Measurements from ENCODE around the gene ZNF445.
"Not testable (repeated sequence)": the region's sequence is repeated elsewhere in the genome, so short reads cannot be mapped to it uniquely, and the experiment has no call there.

ZNF445 gene

DNA sequence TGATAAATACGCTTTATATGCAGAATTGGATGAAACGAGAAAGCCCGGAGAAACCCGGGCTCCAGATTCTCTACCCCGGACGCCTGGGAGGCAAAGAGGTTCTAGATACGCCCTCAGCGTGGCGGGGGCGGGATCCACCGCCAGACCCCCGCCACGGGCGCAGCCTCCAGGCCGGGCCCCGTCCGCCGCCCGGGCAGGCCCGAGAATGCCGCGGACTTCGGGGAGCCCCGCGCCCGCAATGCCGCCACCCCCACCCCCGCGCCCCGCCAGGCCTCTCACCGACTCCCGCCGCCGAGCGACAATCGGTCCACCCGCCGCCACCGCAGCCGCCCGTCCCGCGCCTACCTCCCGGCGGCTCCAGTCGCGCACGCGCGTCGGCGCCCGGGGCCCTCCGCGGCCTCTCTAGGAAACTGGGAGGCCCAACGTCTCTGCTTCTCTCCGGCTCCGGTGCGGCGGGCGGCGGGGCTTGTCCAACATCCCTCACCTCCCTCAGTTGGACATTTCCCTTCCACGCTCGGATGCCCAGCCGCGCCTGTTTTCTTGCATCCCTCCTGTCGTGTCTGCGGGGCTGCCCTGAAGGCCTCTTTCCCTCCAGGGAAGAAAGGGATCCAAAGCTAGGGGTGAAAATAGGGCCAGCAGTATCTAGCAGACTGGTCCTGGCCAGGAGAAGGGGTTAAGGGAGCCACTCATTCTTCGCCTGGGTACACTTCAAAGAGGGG, at the start of gene ZNF445:
Gene ZNF445, minus strand, starts transcription at position 359 of the 719 bp plus-strand sequence. CDS start 22,121 bp downstream, outside the sequence.
- peak; percentile 59 to 64 for DNase-seq

DNA sequence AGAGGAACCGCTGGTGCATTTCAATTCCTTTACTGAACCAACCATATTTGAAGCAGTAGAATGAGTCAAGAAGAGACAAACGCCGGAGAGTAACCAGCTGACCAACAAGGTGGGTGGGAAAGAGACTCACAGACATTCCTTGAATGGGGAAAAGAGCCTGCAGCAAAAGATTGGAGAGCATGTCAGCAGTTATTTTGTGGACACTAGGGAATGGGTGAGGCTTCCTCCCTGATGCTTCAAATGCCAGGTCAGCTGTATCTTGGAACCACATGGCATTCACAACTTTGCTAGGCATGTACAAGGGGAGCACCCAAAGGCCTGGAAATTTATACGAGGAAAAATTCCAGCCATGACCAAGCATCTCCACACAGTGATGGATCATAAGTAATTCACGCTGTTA, 47.6 kb upstream of the ZNF445 start:
- DNase-seq = no peak

DNA sequence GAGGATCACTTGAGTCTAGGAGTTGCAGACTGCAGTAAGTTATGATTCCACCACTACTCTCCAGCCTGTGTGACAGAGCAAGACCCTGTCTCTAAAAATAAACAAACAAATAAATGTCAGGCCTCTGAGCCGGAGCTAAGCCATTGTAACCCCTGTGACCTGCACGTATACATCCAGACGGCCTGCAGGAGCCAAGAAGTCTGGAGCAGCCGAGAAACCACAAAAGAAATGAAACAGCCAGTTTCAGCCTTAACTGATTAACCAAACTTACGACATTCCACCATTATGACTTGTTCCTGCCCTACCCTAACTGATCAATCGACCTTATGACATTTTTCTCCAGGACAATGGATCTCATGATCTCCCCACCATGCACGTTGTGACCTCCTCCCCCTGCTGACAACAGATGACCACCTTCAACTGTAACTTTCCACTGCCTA, 45.0 kb upstream of the ZNF445 start:
- DNase-seq = no peak

DNA sequence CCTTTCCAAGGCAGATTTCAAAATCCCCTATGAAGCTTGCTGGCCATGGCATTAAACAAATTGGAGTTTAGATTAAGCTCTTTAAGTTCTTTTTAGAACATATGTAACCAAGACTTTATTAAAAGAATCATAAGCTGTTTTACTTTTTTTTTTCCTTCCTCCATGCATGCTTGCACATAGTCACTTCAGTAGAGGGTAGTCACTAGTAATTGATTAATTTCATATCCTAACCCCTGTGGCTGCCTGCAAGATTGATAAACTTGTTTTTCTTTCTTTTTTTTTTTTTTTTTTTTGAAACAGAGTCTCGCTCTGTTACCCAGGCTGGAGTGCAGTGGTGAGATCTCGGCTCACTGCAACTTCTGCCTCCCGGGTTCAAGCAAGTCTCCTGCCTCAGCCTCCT, 44.3 kb upstream of the ZNF445 start:
- DNase-seq = no peak

DNA sequence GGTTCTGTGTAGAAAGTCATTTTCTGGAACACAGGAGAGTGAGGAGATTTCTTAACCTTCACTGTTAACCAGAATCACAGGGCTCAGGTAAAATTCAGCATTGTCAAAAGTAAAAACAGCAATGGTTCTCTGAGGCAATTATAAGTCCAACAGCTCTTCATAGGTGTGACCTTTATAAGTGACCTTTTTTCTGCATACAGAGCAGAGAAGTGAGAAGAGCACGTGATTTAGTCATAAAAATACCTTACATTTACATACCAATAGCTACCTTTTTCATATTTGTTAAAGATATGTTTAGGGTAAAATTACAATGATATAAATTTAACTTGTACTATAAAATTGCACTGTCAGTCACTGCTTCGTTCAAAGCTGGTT, 41.3 kb upstream of the ZNF445 start:
- no peak for DNase-seq

DNA sequence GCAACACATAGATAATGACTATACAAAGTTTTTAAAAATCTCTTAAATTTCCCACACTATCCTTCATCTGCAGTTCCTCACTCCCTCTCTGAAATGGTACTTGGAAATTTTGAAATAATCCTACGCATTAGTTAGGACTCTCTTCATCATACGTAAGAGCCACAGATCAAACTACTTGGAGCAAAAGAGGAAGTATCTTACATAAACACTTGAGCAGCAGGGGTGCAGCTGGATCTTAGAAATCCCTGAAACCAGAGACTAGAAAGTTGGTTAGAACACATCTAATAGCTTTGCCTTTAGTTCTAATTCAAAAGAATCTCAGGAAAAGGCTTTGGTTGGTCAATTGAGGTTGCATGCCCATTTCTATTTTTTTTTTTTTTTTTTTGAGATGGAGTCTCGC, 38.8 kb upstream of the ZNF445 start:
- DNase-seq = no peak

DNA sequence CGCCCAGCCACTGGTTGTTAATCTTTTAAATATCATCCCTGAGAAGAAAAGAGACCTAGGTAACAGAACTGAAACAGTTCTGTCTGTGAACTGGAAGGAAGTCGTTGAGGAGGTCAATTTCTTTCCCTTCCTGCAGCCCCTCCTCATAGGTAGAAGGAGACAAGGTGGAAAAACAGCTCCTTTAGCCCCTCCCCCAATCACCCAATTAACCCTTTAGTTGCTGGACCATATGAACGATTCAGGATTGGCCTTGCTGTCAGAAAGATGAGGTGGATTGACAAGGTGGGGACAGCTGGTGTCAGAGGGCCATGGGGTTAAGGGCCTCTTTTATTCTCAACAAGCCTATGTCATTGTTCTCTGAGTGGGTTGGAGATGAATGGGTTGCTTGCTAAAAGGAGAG, 36.0 kb upstream of the ZNF445 start:
- DNase-seq = no peak

DNA sequence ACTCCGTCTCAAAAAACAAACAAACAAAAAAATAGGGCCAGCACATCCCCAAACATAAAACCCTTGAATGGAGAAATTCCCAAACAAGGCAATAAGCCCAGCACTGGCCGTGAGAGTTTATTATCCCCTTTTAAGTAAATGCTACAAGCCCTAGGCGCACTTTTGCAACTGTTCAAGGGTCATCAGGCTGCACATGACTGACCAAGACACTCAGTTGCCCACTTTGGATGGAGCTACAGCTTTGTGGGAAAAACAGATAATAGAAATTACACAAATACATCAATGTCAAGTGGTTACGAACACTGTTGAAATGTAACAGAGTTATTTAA, 33.7 kb upstream of the ZNF445 start:
- DNase-seq = no peak

DNA sequence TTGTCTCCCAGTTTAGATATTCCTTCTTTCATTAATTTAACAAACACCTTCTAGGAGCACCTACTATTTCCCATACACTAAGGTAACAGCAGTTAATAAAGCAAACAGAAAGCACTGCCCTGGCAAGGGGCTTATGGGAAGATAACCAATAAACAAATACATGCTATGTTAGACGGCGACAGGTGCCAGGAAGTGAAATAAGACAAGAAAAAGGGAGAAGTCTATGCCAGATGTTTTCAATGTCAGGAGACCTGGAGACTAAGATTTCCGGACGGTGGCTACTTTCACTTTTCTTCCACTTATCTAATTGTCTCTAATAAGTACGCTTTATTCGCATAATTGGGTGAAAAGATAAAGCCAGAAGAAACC, 32.5 kb upstream of the ZNF445 start:
- DNase-seq = no peak

DNA sequence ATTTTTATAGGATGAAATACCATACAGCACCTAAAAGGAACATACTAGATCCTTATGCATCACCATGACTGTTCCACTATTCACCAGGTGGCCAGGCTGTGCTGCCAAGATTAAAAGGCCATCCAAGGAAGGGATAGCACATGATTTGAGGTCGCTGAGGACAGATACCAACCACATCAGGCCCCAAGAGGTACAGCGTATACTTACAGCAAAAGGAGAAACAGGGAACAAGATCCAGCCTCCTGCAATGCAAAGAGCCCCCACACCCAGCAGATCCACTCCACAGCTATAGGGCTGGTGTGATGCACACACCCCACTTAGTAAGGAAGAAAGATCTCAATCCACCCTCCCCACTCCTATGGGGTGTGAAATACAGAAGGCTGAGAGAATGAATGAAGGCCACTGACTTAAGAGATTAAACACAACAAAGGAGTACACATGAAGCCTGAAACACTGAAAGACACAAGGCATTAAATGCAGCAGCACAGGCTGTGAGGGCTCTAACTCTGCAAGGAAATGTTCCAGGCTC, 32.0 kb upstream of the ZNF445 start:
- no peak for DNase-seq

DNA sequence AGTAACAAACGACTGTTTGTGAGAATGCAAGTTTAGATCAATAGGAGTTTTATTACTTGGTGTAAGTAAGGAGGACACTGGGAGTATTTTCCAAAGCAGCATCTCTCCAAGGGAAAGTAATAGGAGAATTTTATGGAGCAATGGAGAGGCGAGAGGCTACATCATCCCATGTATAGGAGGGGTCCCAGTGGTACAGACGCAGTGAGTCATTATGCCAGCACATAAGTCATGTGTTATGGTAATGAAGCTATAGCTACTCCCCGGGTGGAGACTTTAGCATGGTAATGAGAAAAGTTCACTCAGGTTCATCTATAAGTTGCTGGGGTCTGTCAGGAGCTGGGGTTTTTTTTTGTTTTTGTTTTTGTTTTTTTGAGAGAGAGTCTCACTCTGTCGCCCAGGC, 29.5 kb upstream of the ZNF445 start:
- no peak for DNase-seq

DNA sequence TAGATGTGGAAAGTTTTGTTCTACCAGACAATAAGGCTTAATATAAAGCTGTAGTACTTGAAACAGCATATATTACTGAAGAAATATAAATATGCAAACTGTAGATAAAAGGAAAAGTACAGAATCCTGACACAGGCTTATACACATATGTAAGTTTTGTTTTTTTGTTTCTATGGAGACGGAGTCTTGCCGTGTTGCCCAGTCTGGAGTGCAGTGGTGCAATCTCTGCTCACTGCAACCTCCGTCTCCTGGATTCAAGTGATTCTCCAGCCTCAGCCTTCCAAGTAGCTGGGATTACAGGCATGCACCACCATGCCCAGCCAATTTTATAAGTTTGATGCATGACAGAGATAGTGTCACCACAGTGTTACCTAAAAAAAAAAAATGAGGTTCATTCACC, 29.1 kb upstream of the ZNF445 start:
- DNase-seq = no peak

DNA sequence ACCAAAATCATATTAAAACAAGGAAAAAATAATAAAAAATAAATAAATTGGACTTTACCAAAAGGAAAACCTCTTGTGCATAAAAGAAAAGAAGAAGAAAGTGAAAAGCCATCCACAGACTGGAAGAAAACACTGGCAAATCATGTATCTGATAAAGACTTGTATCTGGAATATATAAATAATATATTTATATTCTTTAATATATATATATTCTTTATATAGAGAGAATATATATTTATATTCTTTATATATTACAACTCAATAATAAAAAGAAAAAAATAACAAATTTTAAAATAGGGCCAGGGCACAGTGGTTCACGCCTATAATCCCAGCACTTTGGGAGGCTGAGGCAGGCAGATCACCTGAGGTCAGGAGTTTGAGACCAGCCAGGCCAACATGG, 27.1 kb upstream of the ZNF445 start:
- no peak for DNase-seq

DNA sequence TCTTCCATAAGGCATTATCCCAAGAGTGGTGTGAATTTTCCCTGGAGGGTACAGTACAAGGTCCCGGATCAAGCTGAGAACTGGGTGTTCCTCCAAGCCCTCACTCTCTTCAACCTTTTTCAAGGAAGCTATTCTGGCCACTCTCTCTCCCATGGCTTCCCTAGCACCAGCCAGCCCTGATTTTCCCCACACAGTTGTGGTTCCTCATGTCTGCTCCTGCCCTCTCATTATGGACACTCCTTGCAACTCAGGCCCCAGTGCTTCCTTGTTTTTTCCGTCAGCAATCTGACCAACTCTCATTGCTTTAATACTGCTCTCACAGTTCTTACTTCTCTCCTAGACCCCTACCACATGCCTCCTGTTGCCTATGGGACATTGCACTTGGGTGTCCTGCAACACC, 25.7 kb upstream of the ZNF445 start:
- DNase-seq = not testable (repeated sequence)

DNA sequence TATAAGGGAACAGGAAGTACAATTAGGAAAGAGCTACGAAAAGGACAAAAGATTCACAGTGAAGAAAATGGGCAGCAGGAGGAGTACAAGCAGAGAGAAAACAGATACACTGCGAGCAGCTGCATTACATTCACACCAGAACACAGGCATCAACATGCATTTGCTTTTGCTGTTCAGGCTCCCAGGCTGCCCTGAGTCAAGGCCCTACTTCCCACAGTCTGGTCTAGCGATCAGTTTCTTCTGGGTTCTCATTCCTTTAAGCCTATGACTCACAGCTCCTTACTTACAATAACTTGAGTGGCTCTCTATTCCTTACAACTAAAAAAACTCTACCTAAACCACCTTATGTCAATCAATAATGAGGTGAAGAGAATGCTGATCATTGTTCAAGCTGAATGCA, 24.5 kb upstream of the ZNF445 start:
- DNase-seq = no peak

DNA sequence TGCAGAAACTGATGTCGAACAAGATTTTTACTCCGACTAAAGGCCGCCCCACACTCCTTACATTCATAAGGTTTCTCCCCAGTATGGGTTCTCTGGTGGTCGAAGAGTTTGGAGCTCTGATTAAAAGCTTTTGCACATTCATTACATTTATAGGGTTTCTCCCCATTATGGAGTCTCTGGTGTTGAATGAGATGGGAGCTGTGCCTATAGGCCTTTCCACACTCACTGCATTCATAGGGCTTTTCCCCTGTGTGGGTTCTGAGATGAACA, 22.4 kb upstream of the ZNF445 start:
- DNase-seq = not testable (repeated sequence)

DNA sequence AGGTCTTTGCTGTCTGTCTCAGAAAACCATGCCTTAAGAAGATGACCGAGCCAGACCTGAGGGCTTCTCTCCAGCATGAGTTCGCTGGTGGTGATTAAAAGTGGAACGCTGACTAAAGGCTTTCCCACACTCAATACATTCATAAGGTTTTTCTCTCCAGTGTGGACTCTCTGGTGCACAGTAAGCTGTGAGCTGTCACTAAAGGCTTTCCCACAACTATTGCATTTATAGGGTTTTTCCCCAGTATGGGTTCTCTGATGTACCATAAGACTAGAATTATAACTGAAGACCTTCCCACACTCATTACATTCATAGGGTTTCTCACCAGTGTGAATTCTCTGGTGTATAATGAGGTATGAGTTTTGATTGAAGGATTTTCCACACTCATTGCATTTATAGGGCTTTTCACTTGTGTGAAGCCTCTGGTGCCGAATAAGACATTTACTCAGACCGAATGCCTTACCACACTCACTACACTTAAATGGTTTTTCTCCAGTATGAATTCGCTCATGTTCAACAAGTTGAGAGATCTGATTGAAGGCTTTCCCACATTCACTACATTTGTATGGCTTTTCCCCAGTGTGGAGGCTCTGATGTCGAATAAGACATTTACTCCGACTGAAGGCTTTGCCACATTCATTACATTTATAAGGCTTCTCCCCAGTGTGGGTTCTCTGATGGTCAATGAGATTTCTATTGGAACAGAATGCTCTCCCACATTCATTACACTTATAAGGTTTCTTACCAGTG, 21.9 kb upstream of the ZNF445 start:
- DNase-seq = no peak

DNA sequence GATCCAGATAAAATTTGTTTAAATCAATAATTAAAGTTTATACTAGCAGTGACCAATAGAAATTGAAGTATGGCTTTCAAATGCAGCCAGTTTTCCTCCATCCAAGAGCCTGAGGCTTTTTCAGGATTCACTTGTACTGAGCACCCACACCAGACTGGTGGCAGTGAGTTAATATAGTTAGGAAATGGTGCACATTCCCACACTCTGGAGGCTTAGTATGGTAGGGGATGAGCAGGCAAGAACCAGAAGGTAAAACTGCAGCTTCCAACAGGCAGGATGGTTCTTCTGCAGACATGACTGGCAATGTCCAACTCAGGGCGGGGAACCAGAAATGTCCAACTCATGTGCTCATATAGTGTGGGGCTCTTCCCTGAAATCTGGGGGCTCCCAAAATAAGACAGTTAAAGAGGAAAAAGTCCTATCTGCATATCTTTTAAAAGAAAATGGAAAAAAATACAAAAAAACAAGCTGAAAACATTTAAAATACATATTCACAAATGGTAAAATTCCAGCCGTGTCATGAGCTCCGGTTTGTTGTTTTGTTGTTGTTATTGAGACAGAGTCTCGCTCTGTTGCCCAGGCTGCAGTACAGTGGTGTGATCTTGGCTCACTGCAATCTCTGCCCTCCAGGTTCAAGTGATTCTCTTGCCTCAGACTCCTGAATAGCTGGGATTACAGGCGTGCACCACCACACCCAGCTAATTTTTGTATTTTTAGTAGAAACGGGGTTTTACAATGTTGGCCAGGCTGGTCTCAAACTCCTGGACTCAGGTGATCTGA, 18.4 kb upstream of the ZNF445 start:
- no peak for DNase-seq

DNA sequence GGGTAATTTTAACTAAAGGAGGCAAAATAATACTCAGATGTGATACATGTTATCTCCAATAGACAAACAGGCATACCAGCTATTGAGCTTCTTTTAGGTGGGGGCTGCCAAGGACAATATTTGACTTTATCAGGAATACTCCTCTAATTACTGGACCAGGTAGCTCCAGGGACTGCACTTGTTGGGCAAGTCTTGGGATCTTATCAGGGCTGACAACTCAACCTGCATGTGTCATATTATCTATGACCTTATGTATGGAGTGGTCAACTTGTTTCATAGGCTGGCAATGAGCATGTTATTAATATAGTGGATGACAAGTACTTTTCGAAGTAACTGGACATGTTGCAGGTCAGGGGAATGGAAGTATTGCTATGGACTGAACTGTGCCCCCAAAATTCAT, 15.0 kb upstream of the ZNF445 start:
- DNase-seq = no peak

DNA sequence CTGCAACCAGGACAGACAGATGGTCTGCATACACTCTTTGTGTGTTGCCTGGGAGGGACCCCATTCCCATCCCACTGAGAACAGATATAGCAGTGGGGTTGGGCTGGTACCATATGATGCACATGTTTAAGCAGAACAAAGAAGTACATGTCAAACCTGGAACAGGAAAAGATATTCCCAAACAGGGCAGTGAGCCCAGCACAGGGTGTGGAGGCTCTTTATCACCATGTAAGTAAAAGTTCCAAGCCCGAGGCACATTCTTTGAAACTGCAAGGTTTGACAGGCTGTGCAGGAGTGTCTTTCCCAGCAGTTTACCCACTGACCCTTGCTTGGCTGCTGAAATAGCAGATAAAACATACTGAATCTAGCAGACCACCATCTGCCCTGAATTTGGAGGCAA, 5.3 kb upstream of the ZNF445 start:
- no peak for DNase-seq

DNA sequence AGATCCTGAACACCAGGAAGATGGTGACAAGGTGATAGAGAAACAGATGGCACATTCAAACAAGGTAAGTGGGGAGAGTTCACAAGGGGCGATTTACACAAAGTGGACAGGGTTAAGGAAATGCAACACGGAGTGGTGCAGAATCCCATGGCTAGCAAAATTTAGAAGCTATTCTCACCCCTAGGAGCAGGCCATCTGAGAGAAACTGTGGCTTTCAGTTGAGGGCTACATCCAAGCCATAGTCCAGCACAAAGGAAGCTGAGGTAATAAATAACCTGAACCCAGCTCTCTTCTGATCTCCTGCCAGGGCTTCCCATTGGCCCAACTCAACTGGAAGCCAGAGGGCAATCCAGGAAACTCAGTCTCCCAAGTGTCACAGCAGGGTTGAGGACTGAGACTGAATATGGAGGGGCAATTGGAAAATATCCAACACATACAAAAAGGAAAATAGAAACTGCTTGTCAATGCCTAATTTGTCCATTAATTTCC, 1.2 kb upstream of the ZNF445 start:
- no peak for DNase-seq

DNA sequence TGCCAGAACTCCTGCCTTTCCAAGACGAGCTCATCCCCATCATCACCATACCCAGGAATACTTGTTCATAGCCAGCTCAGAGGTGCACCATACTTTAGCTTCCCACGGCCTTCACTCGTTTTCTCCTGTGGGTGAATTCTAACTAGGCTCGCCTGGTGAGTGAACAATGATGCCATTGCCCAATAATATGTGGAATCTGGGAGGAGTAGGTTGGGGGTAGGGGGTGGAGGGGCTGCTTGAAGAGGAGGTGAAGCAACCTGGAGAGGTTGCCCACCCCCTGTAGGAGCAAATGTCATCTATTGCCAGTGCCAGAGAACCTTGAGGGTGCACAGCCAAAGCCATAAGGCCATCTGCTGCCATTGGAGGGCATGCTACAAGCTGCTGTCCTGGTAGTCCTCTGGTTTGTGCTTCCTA, 592 bp upstream of the ZNF445 start:
- no peak for DNase-seq

DNA sequence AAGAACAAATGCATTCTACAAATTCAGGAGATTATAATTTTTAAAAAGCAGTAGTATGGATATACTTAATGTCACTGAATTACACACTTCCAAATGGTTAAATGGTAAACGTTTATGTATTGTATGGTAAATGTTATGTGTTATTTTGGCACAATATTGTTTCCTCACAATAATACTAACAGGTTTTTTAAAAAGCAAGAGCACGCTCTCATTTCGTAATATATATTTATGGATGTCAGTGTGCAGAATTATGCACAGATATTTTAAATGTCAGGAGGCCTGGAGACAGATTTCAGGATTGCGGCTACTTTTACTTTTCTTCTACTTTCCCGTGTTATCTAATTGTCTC, 533 bp downstream of the ZNF445 start:
- DNase-seq = no peak

DNA sequence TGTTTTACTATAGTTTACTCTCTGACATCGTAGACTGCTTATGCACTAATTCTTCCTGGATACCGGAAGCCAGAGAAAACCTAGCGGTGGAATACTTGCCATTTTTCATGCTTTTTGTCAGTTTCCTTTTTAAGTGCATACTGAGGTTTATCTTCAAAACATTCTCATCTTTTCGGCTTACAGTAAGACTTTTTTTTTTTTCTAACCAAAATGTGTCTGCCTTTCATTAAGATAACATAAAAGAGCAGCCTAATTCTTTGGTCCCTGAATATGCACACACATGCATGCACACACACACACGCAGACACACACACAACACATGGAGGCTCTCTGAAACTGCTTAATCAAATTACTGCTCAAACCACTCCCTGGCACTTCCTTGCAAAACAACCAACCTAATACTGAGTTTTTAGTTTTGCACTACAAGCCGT, 1.3 kb downstream of the ZNF445 start:
- DNase-seq = no peak

Measured in activated CD4-positive, alpha-beta T cell treated with anti-CD3 and anti-CD28 coated beads, Interleukin-2, amount 50 U/mL, for 4 hours (primary cell).